Measurements from ENCODE around the gene ZNF277.
"Not testable (repeated sequence)": the region's sequence is repeated elsewhere in the genome, so short reads cannot be mapped to it uniquely, and the experiment has no call there.

The ZNF277 gene

DNA sequence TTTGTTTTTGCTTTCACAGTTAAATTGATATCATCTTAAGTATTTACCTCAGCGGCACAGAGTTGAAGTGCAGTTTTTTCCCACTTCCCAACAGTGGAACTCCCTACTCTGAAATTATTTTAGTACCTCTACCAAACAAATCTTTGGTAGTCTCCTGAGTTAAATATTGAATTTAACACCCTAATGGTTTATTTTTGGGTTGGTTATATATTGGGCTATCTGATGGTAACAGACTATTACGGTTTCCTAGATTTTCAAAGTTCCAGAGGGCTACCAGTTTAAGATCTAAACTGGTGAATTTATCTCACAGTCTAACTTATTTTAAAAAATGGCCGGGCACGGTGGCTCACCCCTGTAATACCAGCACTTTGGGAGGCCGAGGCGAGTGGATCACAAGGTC is 1.3 kb downstream of the ZNF277 start:
- DNase-seq (ENCODE audit: low read depth in 1 of 2, low spot score in 1 of 2), result no peak

DNA sequence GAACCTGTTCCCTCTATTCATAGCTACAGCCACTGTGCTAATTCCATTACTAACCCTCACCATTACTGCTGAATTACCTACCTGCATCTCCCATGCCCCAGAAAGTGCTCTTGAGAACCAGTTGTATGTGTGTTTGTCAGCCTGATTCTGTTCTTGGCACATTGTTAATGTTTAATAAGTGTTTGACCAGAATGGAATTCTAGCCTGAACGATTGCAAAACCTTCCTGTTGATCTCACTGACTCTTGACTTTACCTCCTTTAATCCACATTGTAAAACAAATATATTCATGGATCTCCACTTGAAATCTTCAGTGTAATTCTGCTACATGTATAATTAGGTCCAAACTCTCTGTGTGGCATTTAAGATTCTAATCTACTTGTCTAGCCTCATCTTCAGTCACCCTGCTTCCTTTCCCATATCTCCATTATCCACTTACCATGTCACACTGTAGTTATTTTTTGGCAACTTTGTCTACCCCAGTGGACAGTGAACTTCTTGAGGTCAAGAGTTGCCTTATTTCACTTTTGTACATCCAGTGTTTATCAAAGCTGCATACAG is 4.9 kb downstream of the ZNF277 start:
- no peak for DNase-seq (ENCODE audit: low read depth in 1 of 2, low spot score in 1 of 2)

DNA sequence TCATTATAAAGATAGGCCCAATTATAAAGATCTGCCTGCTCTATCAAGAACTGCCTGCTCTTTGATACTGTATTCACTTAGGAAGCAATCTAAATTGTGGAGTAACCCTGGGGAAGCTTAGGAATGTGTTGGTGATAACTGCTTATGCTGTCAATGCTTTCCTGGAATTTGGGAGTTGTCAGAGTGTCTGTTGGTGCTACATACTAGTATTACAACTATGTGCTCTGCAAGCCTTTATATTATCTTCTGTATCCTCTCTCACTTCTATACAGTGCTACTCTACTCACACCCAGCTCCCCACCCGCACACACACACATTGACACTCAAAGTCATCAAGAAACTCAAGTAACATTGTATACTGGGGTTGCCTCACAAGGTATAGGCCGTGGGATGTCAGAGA is 6.1 kb downstream of the ZNF277 start:
- no peak for DNase-seq (ENCODE audit: low read depth in 1 of 2, low spot score in 1 of 2)

DNA sequence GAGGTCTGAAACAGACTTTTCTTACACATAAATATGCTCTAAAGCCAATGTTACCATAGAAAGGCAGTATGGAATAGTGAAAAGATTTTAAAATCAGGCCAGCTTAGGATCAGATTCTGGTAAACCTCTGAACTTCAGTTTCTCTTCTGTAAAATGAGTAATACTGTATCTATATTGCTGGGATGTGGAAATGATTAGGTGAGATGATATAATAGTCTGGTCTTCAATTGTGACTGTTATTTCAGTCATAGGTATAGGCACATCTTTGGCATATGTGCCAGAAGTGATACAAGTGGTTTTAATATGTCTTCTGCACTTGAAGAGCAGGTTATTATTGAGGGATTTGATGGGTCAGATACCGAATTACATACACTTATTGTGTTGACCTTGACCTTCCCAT is 7.2 kb downstream of the ZNF277 start:
- no peak for DNase-seq (ENCODE audit: low read depth in 1 of 2, low spot score in 1 of 2)

GRCh38 chr7:112214268-112214667 is 7.8 kb downstream of the ZNF277 start:
- no peak for DNase-seq (ENCODE audit: low read depth in 1 of 2, low spot score in 1 of 2)

DNA sequence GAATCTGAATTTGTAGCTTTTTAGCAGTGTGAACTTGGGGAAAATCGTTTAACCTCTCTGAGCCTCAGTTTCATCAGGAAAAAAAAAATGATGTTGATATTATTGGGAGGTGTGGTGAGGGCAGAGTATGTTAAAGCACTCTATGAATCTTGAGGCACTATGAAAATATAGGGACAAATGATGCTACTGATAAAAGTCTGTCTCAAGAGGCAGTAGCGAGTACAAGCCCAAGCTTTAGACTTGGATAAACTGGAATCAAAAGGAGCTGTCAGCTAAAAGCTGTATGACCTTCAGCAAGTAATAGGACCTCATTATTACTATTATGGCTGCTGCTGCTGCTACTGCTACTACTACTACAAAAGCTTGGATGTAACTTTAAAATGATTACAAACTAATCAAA is 8.4 kb downstream of the ZNF277 start:
- DNase-seq (ENCODE audit: low read depth in 1 of 2, low spot score in 1 of 2), result no peak

- no peak for DNase-seq (ENCODE audit: low read depth in 1 of 2, low spot score in 1 of 2)
Measured at GRCh38 chr7:112215787-112216186, 9.3 kb downstream of the ZNF277 start.

DNA sequence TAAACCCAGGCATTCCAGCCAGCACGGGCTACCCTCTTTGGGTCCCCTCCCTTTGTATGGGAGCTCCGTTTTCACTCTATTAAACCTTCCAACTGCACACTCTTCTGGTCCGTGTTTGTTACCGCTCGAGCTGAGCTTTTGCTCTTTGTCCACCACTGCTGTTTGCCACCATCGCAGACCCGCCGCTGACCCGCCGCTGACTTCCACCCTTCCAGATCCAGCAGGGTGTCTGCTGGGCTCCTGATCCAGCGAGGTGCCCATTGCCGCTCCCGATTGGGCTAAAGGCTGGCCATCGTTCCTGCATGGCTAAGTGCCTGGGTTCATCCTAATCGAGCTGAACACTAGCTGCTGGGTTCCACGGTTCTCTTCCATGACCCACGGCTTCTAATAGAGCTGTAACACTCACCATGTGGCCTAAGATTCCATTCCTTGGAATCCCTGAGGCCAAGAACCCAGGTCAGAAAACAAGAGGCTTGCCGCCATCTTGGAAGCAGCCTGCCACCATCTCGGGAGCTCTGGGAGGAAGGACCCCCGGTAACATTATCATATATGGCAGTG is 14.5 kb downstream of the ZNF277 start:
- no peak for DNase-seq (ENCODE audit: low read depth in 1 of 2, low spot score in 1 of 2)

GRCh38 chr7:112223310-112223709 is 16.8 kb downstream of the ZNF277 start:
- DNase-seq (ENCODE audit: low read depth in 1 of 2, low spot score in 1 of 2), result no peak

- no peak for DNase-seq (ENCODE audit: low read depth in 1 of 2, low spot score in 1 of 2)
Measured at GRCh38 chr7:112224186-112224585, 17.7 kb downstream of the ZNF277 start.

DNA sequence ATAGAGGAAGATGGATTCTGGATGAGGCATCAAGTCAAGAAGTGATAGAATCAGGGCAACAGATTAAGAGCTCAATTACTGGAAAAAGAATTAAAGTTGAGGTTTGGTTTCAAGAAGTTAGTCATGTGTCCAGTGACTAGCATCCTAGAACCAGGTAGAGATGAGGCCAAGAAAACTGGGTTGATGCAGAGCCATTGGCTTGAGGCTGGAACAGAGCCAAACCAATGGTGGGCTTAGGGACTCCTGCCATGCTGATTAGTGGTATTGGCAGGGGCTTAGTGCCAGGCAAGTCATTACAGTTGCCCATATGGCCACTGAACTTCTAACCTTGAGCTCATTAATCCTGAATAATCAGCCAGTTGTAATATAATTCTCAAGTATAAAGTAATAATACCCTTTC is 18.5 kb downstream of the ZNF277 start:
- no peak for DNase-seq (ENCODE audit: low read depth in 1 of 2, low spot score in 1 of 2)

DNA sequence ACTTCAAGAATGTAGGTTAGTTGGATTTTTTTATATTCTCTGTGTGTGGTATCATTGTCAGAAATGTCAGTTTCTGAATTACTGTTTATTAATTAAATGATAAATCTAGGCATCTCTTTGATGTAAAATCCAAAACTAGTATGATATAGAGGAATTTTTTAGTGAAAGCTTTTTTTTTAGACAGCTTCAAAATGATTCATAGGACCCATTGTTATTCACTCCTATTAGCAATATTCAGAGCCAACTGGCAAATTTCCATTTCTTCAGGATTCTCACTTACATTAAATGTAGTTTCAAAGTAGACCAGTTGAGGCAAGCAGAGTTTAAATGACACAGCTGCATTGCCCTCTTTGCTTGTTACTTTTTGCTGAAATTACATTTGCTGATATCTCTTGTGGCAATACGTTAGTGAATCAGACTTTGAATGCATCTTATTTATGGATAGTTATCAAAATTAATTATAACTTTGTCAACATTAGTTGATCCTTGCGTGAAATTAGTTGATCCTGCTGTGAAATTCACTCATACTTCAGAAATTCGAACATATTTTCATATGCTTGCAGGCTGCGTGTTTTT is 20.3 kb downstream of the ZNF277 start:
- no peak for DNase-seq (ENCODE audit: low read depth in 1 of 2, low spot score in 1 of 2)

DNA sequence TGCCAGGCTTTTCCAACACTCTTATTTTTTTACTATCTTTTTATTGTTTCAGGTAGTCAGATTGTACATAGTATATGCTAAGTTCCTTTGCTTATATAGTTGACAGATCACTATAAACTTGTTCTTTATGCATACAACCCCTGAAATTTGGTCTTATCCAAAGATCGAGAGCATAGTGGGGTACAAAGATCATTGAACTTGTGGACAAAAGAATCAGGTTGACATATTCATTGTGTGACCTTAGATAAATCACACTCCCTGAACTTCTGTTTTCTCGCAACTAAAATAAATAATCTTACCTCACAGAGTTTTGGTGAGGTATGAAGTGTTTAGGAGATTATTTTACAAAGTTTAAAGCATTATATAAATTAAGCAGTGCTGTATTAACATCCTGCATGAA is 22.1 kb downstream of the ZNF277 start:
- DNase-seq (ENCODE audit: low read depth in 1 of 2, low spot score in 1 of 2), result no peak

DNA sequence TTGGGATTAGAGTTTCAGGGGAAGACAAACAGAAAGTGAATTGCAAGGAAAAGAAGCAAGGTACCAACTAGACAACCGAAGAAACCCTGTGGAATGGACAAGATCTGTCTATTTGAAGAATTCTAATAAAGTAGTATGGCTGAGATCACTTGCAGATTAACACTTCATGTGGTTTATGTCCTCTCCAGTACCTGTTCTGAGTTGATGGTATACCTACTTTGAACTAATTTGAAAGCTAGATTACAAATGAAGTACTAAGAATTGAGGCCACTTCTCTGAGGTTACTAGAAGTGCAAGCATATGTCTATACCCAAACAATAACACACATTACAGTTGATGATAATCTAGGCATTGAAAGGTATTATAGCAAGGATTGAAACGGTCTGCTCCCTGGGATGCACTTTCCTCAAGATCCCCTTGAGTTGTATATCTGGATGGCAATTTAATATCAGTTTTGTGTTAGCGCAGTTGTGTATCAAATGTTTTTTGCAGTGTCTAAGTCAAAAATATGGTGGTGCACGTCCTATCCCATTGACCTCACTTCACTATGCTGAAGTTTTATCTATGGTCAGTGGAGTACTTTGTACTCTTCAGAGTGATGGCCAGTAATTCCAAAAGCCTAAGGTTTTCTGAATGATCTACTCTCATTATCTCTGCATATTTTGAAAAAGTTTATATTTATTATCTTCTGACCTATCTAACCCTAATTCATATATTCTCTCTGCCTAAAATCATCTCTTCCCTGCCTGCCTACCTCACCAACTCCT is 25.9 kb downstream of the ZNF277 start:
- DNase-seq (ENCODE audit: low read depth in 1 of 2, low spot score in 1 of 2), result no peak

- DNase-seq (ENCODE audit: low read depth in 1 of 2, low spot score in 1 of 2), result no peak
Measured at GRCh38 chr7:112233048-112233697, 26.7 kb downstream of the ZNF277 start.

DNA sequence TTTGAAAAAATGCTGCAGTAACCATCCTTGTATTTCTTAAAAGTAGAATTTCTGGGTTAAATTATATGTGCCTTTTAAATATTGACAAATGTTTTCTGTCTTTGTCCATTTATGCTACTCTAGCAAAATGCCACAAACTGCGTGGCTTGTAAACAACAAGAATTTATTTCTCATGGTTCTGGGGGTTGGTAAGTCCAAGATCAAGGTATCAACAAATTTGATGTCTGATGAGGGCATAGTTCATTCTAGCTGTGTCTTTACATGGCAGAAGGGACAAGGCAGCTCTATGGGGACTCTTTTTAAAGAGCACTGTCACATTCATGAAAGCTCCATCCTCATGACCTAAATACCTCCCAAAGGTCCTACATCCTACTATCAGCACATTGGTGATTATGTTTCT is 27.7 kb downstream of the ZNF277 start:
- DNase-seq (ENCODE audit: low read depth in 1 of 2, low spot score in 1 of 2), result no peak

- DNase-seq (ENCODE audit: low read depth in 1 of 2, low spot score in 1 of 2), result no peak
Measured at GRCh38 chr7:112236597-112236996, 30.1 kb downstream of the ZNF277 start.

GRCh38 chr7:112238330-112238729 is 31.8 kb downstream of the ZNF277 start:
- no peak for DNase-seq (ENCODE audit: low read depth in 1 of 2, low spot score in 1 of 2)

GRCh38 chr7:112238852-112239610 is 32.5 kb downstream of the ZNF277 start:
- DNase-seq (ENCODE audit: low read depth in 1 of 2, low spot score in 1 of 2), result no peak

- no peak for DNase-seq (ENCODE audit: low read depth in 1 of 2, low spot score in 1 of 2)
Measured at GRCh38 chr7:112248598-112248997, 42.1 kb downstream of the ZNF277 start.

- DNase-seq (ENCODE audit: low read depth in 1 of 2, low spot score in 1 of 2), result not testable (repeated sequence)
Measured at GRCh38 chr7:112249967-112250366, 43.5 kb downstream of the ZNF277 start.
